Measurements from ENCODE around the gene NARS2.

GRCh38 chr11:78612721-78613377 is 38.2 kb upstream of the NARS2 start:
- no peak for TF ChIP-seq CTCF (IDR thresholded peaks at IDR 0.05)
- TF ChIP-seq POLR2A (IDR thresholded peaks at IDR 0.05): no peak
